GM18909 (cell line): ENCODE results near the gene UNC13B.
"Not testable (repeated sequence)": the region's sequence is repeated elsewhere in the genome, so short reads cannot be mapped to it uniquely, and the experiment has no call there.

Experiments used
- ATAC-seq: cut with Tn5 transposase; IDR thresholded peaks from one replicate; pipeline ENCODE4 v1.9.1; 2021; ENCODE audit warnings: mild to moderate bottlenecking; ENCODE audit not compliant: unreplicated experiment, poor library complexity

The UNC13B gene

GRCh38 chr9:35161713-35162604 lies at the start of gene UNC13B:
UNC13B (plus strand) TSS chr9:35162009; CDS start chr9:35162284, 275 bp downstream.
- ATAC-seq: peak; percentile 54

- ATAC-seq: no peak
Measured at GRCh38 chr9:35112257-35113020, 49.4 kb upstream of the UNC13B start.

- ATAC-seq: no peak
Measured at GRCh38 chr9:35114113-35114839, 47.5 kb upstream of the UNC13B start.

GRCh38 chr9:35114840-35115628 lies 46.8 kb upstream of the UNC13B start:
- no peak for ATAC-seq

GRCh38 chr9:35115680-35116538 lies 45.9 kb upstream of the UNC13B start, which contains the start of gene ATOSB:
ATOSB (minus strand) TSS chr9:35115862; CDS start chr9:35108274, 7,588 bp downstream.
- ATAC-seq: peak; percentile 66

GRCh38 chr9:35116539-35116897 lies 45.3 kb upstream of the UNC13B start:
- no peak for ATAC-seq

- ATAC-seq: peak; percentile 51
Measured at GRCh38 chr9:35116898-35117551, 44.8 kb upstream of the UNC13B start.

GRCh38 chr9:35134920-35135319 lies 26.9 kb upstream of the UNC13B start:
- no peak for ATAC-seq

- no peak for ATAC-seq
Measured at GRCh38 chr9:35135988-35136387, 25.8 kb upstream of the UNC13B start.

- ATAC-seq: no peak
Measured at GRCh38 chr9:35136866-35137265, 24.9 kb upstream of the UNC13B start.

- no peak for ATAC-seq
Measured at GRCh38 chr9:35140093-35140492, 21.7 kb upstream of the UNC13B start.

GRCh38 chr9:35142037-35142436 lies 19.8 kb upstream of the UNC13B start:
- ATAC-seq: no peak

GRCh38 chr9:35147941-35148563 lies 13.8 kb upstream of the UNC13B start:
- not testable (repeated sequence) for ATAC-seq

- no peak for ATAC-seq
Measured at GRCh38 chr9:35152926-35153325, 8.9 kb upstream of the UNC13B start.

GRCh38 chr9:35156781-35157180 lies 5.0 kb upstream of the UNC13B start:
- no peak for ATAC-seq

- not testable (repeated sequence) for ATAC-seq
Measured at GRCh38 chr9:35157836-35158235, 4.0 kb upstream of the UNC13B start.

- ATAC-seq: no peak
Measured at GRCh38 chr9:35158501-35159280, 3.1 kb upstream of the UNC13B start.
